Measurements from ENCODE around the gene SMARCA2.

- no peak for TF ChIP-seq CTCF (IDR thresholded peaks at IDR 0.05; ENCODE audit: low read length)
- TF ChIP-seq EZH2 (IDR thresholded peaks at IDR 0.05; ENCODE audit: borderline replicate concordance, low read length): no peak
Measured at GRCh38 chr9:2082772-2083171, 67.6 kb downstream of the SMARCA2 start.
